ENCODE measurements around the gene BCL2A1. TPM values are rescaled to one million over a fixed set of nuclear protein-coding genes. Genes with fewer than 3 reads are reported as not detected.

BCL2A1 gene
- total and polyA plus RNA-seq, 4 experiments from 2014 or later: 25.4 to 28.5 (median 27.2) TPM

DNA sequence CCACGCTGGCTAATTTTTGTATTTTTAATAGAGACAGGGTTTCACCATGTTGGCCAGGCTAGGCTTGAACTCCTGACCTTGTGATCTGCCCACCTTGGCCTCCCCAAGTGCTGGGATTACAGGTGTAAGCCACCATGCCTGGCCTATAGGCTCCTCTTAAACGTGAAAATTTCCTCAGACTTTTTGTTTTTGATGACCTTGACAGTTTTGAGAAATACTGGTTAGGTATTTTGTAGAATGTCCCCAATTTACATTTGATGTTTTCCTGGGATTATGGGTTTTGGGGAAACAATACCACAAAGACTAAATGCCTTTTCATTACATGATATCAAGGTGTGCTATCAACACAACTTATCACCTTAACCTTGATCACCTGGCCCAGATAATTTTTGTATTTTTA lies 20.7 kb downstream of the BCL2A1 start:
- no peaks in the 10 kb centered on the region for H3K27me3 ChIP-seq (ENCODE audit: insufficient read depth, low read length)
- DNase-seq: no peak
- no peak overlapping the region for H3K4me3 Mint-ChIP-seq
- no peaks in the 10 kb centered on the region for H3K36me3 Mint-ChIP-seq
- peaks cover 18 to 27% (median 22%) of the 10 kb centered on the region in 4 donors for H3K4me1 Mint-ChIP-seq
- no peak overlapping the region for H3K4me3 ChIP-seq (ENCODE audit: low read length in 2 of 2)
- ChIA-PET POLR2A (ENCODE audit: partially characterized antibody) (no interaction called here), CTCF (ENCODE audit: partially characterized antibody) (no interaction called here)
- H3K9me3 Mint-ChIP-seq: no peaks in the 10 kb centered on the region
- no peaks in the 10 kb centered on the region for H3K9me3 ChIP-seq (ENCODE audit: control insufficient read depth in 1 of 2, low read length in 2 of 2)
- no peak overlapping the region for H3K27ac ChIP-seq (ENCODE audit: low read depth, low read length)
- peaks cover 16% of the 10 kb centered on the region for H3K4me1 ChIP-seq (ENCODE audit: insufficient read depth, low read length)
- intact Hi-C loops (cut with micrococcal nuclease): no loop called here
- H3K36me3 ChIP-seq (ENCODE audit: insufficient read depth, low read length): no peaks in the 10 kb centered on the region
- no peak overlapping the region for H3K27ac Mint-ChIP-seq
- no peaks in the 10 kb centered on the region for H3K27me3 Mint-ChIP-seq

GRCh38 chr15:79948761-79949160 lies 22.2 kb downstream of the BCL2A1 start:
- peaks cover 6% of the 10 kb centered on the region for H3K4me1 ChIP-seq (ENCODE audit: insufficient read depth, low read length)
- no peaks in the 10 kb centered on the region for H3K36me3 Mint-ChIP-seq
- intact Hi-C loops (cut with micrococcal nuclease): no loop called here
- H3K4me1 Mint-ChIP-seq: peaks cover 9 to 16% (median 13%) of the 10 kb centered on the region in 4 donors
- ChIA-PET POLR2A (ENCODE audit: partially characterized antibody) (interaction anchor here (0.5 to 1.0 kb wide), 3 partner anchors 19 to 47 kb away, joined by 3 to 5 read pairs (median 4); no protein-coding TSS in a partner anchor), CTCF (ENCODE audit: partially characterized antibody) (interaction anchor here (2.1 kb wide), 1 partner anchor 95 kb away, joined by 9 read pairs; no protein-coding TSS in a partner anchor)
- no peaks in the 10 kb centered on the region for H3K27me3 Mint-ChIP-seq
- H3K9me3 ChIP-seq (ENCODE audit: control insufficient read depth in 1 of 2, low read length in 2 of 2): no peaks in the 10 kb centered on the region
- no peak for DNase-seq
- no peak overlapping the region for H3K4me3 Mint-ChIP-seq
- H3K27ac Mint-ChIP-seq: no peak overlapping the region
- H3K9me3 Mint-ChIP-seq: no peaks in the 10 kb centered on the region
- H3K27me3 ChIP-seq (ENCODE audit: insufficient read depth, low read length): no peaks in the 10 kb centered on the region
- H3K27ac ChIP-seq (ENCODE audit: low read depth, low read length): no peak overlapping the region
- H3K36me3 ChIP-seq (ENCODE audit: insufficient read depth, low read length): no peaks in the 10 kb centered on the region
- no peak overlapping the region for H3K4me3 ChIP-seq (ENCODE audit: low read length in 2 of 2)

GRCh38 chr15:79948095-79948695 lies 22.8 kb downstream of the BCL2A1 start:
- H3K4me3 Mint-ChIP-seq: no peak overlapping the region
- POLR2A ChIA-PET (ENCODE audit: partially characterized antibody): interaction anchor here (0.5 to 1.0 kb wide), 2 partner anchors 20 to 47 kb away, joined by 4 to 5 read pairs; no protein-coding TSS in a partner anchor

GRCh38 chr15:79947009-79947408 lies 24.0 kb downstream of the BCL2A1 start:
- no peak for DNase-seq
- CTCF ChIA-PET (ENCODE audit: partially characterized antibody): interaction anchor here (1.2 kb wide), 1 partner anchor 25 kb away, joined by 3 read pairs; no protein-coding TSS in a partner anchor
- Mint-ChIP-seq H3K4me1 (peaks cover 0 to 5% (median under 1%) of the 10 kb centered on the region in 4 donors), H3K27me3 (no peaks in the 10 kb centered on the region), H3K27ac (no peak overlapping the region), H3K36me3 (no peaks in the 10 kb centered on the region), H3K4me3 (no peak overlapping the region), H3K9me3 (no peaks in the 10 kb centered on the region)
- Histone ChIP-seq H3K4me1 (ENCODE audit: insufficient read depth, low read length) (no peaks in the 10 kb centered on the region), H3K4me3 (ENCODE audit: low read length in 2 of 2) (no peak overlapping the region), H3K27me3 (ENCODE audit: insufficient read depth, low read length) (no peaks in the 10 kb centered on the region), H3K27ac (ENCODE audit: low read depth, low read length) (no peak overlapping the region), H3K36me3 (ENCODE audit: insufficient read depth, low read length) (no peaks in the 10 kb centered on the region), H3K9me3 (ENCODE audit: control insufficient read depth in 1 of 2, low read length in 2 of 2) (no peaks in the 10 kb centered on the region)
- intact Hi-C loops (cut with micrococcal nuclease): no loop called here
- POLR2A ChIA-PET (ENCODE audit: partially characterized antibody): no interaction called here

More at GRCh38 chr15:79948095-79948695, 22.8 kb downstream of the BCL2A1 start:
- Mint-ChIP-seq H3K9me3 (no peaks in the 10 kb centered on the region), H3K27me3 (no peaks in the 10 kb centered on the region), H3K4me1 (peaks cover 4 to 11% (median 7%) of the 10 kb centered on the region in 4 donors), H3K27ac (no peak overlapping the region), H3K36me3 (no peaks in the 10 kb centered on the region)
- H3K36me3 ChIP-seq (ENCODE audit: insufficient read depth, low read length): no peaks in the 10 kb centered on the region
- no peaks in the 10 kb centered on the region for H3K27me3 ChIP-seq (ENCODE audit: insufficient read depth, low read length)
- DNase-seq: no peak
- H3K9me3 ChIP-seq (ENCODE audit: control insufficient read depth in 1 of 2, low read length in 2 of 2): no peaks in the 10 kb centered on the region
- intact Hi-C loops (cut with micrococcal nuclease): no loop called here
- H3K4me3 ChIP-seq (ENCODE audit: low read length in 2 of 2): no peak overlapping the region
- CTCF ChIA-PET (ENCODE audit: partially characterized antibody): interaction anchor here (1.2 to 2.1 kb wide), 2 partner anchors 26 to 94 kb away, joined by 3 to 9 read pairs; no protein-coding TSS in a partner anchor
- H3K27ac ChIP-seq (ENCODE audit: low read depth, low read length): no peak overlapping the region
- peaks cover under 1% of the 10 kb centered on the region for H3K4me1 ChIP-seq (ENCODE audit: insufficient read depth, low read length)

DNA sequence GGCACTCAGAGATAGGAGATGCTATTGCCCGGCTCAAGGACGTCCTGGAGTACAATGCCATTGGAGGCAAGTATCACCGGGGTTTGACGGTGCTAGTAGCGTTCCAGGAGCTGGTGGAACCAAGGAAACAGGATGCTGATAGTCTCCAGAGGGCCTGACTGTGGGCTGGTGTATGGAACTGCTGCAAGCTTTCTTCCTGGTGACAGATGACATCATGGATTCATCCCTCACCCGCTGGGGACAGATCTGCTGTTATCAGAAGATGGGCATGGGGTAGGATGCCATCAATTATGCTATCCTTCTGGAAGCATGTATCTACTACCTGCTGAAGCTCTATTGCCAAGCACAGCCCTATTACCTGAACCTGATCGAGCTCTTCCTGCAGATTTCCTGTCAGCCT lies 26.4 kb downstream of the BCL2A1 start:
- Histone ChIP-seq H3K4me1 (ENCODE audit: insufficient read depth, low read length) (no peaks in the 10 kb centered on the region), H3K9me3 (ENCODE audit: control insufficient read depth in 1 of 2, low read length in 2 of 2) (no peaks in the 10 kb centered on the region), H3K27ac (ENCODE audit: low read depth, low read length) (no peak overlapping the region), H3K27me3 (ENCODE audit: insufficient read depth, low read length) (no peaks in the 10 kb centered on the region), H3K4me3 (ENCODE audit: low read length in 2 of 2) (no peak overlapping the region), H3K36me3 (ENCODE audit: insufficient read depth, low read length) (no peaks in the 10 kb centered on the region)
- Mint-ChIP-seq H3K27me3 (peaks cover 0 to 1% of the 10 kb centered on the region in 2 donors), H3K27ac (no peak overlapping the region), H3K36me3 (no peaks in the 10 kb centered on the region), H3K9me3 (no peaks in the 10 kb centered on the region), H3K4me3 (no peak overlapping the region), H3K4me1 (peaks cover 0 to 5% (median 0%) of the 10 kb centered on the region in 4 donors)
- DNase-seq: no peak
- ChIA-PET POLR2A (ENCODE audit: partially characterized antibody) (interaction anchor here (1.8 kb wide), 1 partner anchor 21 kb away, joined by 5 read pairs; no protein-coding TSS in a partner anchor), CTCF (ENCODE audit: partially characterized antibody) (no interaction called here)
- intact Hi-C loops (cut with micrococcal nuclease): no loop called here

DNA sequence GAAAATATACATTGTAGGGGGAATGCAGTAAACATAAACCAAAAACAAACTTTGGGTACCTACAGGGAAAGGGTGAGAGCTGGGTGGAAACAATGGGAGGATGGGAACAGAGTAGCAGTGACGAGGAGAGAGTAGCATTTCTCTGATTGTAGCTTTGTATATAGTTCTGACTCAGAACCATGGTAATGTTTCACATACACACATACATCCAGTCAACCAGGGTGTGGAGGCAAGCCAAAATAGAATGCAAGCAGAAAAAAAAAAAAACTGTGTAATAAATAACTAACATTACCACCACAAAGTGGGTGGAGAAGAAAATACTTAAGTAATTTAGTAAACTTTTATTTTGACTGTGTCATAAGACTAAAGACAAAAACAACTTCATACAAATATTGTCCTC lies 27.2 kb downstream of the BCL2A1 start:
- no peaks in the 10 kb centered on the region for H3K27me3 ChIP-seq (ENCODE audit: insufficient read depth, low read length)
- intact Hi-C loops (cut with micrococcal nuclease): no loop called here
- Mint-ChIP-seq H3K36me3 (no peaks in the 10 kb centered on the region), H3K9me3 (no peaks in the 10 kb centered on the region), H3K27me3 (peaks cover 0 to 1% of the 10 kb centered on the region in 2 donors), H3K4me1 (peaks cover 0 to 4% (median 0%) of the 10 kb centered on the region in 4 donors), H3K27ac (no peak overlapping the region), H3K4me3 (no peak overlapping the region)
- no peak overlapping the region for H3K4me3 ChIP-seq (ENCODE audit: low read length in 2 of 2)
- ChIA-PET POLR2A (ENCODE audit: partially characterized antibody) (interaction anchor here (1.8 kb wide), 1 partner anchor 21 kb away, joined by 5 read pairs; no protein-coding TSS in a partner anchor), CTCF (ENCODE audit: partially characterized antibody) (no interaction called here)
- no peaks in the 10 kb centered on the region for H3K9me3 ChIP-seq (ENCODE audit: control insufficient read depth in 1 of 2, low read length in 2 of 2)
- DNase-seq: no peak
- no peaks in the 10 kb centered on the region for H3K4me1 ChIP-seq (ENCODE audit: insufficient read depth, low read length)
- H3K27ac ChIP-seq (ENCODE audit: low read depth, low read length): no peak overlapping the region
- H3K36me3 ChIP-seq (ENCODE audit: insufficient read depth, low read length): no peaks in the 10 kb centered on the region

DNA sequence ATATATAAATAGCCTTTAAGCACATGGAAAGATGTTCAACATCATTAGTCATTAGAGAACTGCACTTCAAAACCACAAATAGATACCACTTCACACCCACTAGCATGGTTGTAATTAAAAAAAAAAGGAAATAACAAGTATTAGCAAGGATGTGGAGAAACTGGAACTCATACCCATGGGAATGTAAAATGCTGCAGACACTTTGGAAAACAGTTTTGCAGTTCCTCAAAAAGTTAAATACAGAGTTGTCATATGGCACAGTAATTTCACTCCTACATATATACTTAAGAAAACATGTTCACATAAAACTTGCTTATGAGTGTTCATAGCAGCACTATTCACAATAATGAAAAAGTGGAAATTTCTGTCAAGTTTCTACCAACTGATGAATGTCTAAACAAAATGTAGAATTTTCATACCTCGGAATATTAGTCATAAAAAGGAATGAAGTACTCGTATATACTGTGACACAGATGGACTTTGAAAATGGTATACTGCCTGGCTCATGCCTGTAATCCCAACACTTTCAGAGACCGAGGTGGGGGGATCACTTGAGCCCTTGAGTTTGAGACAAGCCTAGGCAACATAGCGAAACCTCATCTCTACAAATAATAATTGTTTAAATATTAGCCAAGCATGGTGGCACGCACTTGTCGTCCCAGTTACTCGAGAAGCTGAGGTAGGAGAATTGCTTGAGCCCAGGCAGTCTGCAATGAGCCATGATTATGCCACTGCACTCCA lies 28.1 kb downstream of the BCL2A1 start:
- no peak overlapping the region for H3K4me3 ChIP-seq (ENCODE audit: low read length in 2 of 2)
- H3K27ac ChIP-seq (ENCODE audit: low read depth, low read length): no peak overlapping the region
- Mint-ChIP-seq H3K27me3 (peaks cover 0 to 4% of the 10 kb centered on the region in 2 donors), H3K27ac (no peak overlapping the region), H3K4me1 (no peaks in the 10 kb centered on the region), H3K4me3 (no peak overlapping the region), H3K36me3 (no peaks in the 10 kb centered on the region), H3K9me3 (peaks cover 0 to 2% (median 0%) of the 10 kb centered on the region in 8 donors)
- H3K36me3 ChIP-seq (ENCODE audit: insufficient read depth, low read length): no peaks in the 10 kb centered on the region
- no peaks in the 10 kb centered on the region for H3K27me3 ChIP-seq (ENCODE audit: insufficient read depth, low read length)
- no peaks in the 10 kb centered on the region for H3K4me1 ChIP-seq (ENCODE audit: insufficient read depth, low read length)
- DNase-seq: no peak
- ChIA-PET CTCF (ENCODE audit: partially characterized antibody) (no interaction called here), POLR2A (ENCODE audit: partially characterized antibody) (interaction anchor here (1.8 kb wide), 1 partner anchor 20 kb away, joined by 5 read pairs; no protein-coding TSS in a partner anchor)
- H3K9me3 ChIP-seq (ENCODE audit: control insufficient read depth in 1 of 2, low read length in 2 of 2): no peaks in the 10 kb centered on the region
- intact Hi-C loops (cut with micrococcal nuclease): no loop called here

Data from CD4-positive, alpha-beta memory T cell (primary cell).